ENCODE measurements around the gene TDRD6. TPM values are rescaled to one million over a fixed set of nuclear protein-coding genes. Genes with fewer than 3 reads are reported as not detected.

TDRD6 gene
- total RNA-seq, 1 experiment from 2014 or later, result 0.07 TPM

DNA sequence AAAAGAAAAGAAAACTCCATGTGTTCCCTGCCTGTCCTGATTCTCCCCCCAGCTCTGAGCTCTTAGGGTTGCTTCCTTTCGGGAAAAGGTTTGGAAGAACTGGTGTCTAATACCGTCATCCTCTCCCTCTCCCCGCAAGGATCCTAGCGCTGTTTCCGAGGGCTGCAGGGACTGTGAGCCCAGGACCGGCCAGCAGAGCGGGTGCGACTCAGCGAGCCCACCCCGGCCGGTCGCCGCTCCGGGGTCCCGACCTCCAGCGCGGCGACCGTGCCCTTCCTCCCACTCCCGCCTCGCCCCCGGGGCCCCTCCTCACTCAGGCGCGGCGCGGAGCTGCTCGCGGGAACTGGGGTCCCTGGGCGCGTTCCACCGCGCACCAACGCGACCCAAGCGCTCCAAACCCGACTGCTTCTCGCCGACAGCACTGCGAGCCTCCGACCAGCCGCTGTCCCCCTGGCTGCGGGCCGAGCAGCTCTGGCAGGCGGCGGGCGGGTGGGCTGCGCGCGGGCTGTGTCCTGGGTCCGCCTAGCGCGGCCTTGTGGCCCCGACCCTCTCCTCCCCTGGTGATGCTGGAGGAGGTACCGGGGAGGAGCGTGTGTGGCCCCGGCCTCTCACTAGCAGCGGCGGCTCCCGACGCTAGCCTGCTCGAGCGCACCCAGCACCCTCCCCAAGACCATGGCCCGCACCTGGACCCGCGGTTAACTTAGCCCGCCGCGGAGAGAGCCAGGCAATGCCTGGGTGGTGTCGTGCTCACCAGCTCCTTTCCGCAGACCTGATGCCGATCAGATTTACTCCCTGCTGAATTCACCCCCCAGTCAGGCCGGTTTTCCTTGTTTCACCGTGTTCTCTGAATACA is 47.4 kb downstream of the TDRD6 start, which contains the start of gene PLA2G7:
PLA2G7 (minus strand) TSS at position 509 of the 853 bp plus-strand sequence. CDS start 12,484 bp downstream, outside the sequence.
- Histone ChIP-seq H4K20me1 (ENCODE audit: low read length) (no peaks in the 10 kb centered on the region), H3K4me2 (ENCODE audit: low read length) (peak within 1 kb of the TSS; percentile 99), H3K4me1 (ENCODE audit: insufficient read depth, low read length) (peaks cover 40% of the 10 kb centered on the region), H3K9ac (ENCODE audit: low read length) (peak within 1 kb of the TSS; percentile 72), H3K4me3 (ENCODE audit: low read length) (peak within 1 kb of the TSS; percentile 87), H3K27me3 (ENCODE audit: low read length) (no peaks in the 10 kb centered on the region), H3K79me2 (ENCODE audit: low read length) (no peaks in the 10 kb centered on the region), H3K27ac (ENCODE audit: low read length) (peak within 1 kb of the TSS; percentile 59), H3K36me3 (ENCODE audit: low read depth, low read length) (no peaks in the 10 kb centered on the region), H3F3A (ENCODE audit: low read length, unreplicated experiment) (no peaks in the 10 kb centered on the region), H3K9me2 (replicated peaks; ENCODE audit: low read length) (no peaks in the 10 kb centered on the region), H2AFZ (ENCODE audit: low read length) (peak within 1 kb of the TSS; percentile 94), H3K9me3 (ENCODE audit: low read length) (no peaks in the 10 kb centered on the region)
- TF ChIP-seq EZH2phosphoT487 (IDR thresholded peaks at IDR 0.05; ENCODE audit: borderline replicate concordance, low read length) (no peak), EZH2 (IDR thresholded peaks at IDR 0.05; ENCODE audit: low read length, unreplicated experiment) (no peak)
- TF ChIP-seq, protein P1, sequence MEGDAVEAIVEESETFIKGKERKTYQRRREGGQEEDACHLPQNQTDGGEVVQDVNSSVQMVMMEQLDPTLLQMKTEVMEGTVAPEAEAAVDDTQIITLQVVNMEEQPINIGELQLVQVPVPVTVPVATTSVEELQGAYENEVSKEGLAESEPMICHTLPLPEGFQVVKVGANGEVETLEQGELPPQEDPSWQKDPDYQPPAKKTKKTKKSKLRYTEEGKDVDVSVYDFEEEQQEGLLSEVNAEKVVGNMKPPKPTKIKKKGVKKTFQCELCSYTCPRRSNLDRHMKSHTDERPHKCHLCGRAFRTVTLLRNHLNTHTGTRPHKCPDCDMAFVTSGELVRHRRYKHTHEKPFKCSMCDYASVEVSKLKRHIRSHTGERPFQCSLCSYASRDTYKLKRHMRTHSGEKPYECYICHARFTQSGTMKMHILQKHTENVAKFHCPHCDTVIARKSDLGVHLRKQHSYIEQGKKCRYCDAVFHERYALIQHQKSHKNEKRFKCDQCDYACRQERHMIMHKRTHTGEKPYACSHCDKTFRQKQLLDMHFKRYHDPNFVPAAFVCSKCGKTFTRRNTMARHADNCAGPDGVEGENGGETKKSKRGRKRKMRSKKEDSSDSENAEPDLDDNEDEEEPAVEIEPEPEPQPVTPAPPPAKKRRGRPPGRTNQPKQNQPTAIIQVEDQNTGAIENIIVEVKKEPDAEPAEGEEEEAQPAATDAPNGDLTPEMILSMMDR (conservative IDR thresholded peaks at IDR 0.05; ENCODE audit: low read depth, low read length), result no peak
- ATAC-seq, result peak; percentile 65
- no TSS peak for BruUV-seq (replicated peaks)
- DNase-seq, result peak; percentile 69
- intact Hi-C loops (cut with micrococcal nuclease), result loop anchor here (1.0 to 5.0 kb wide), 3 partner anchors 16 to 83 kb away; partner anchors contain the start of genes CYP39A1 and SLC25A27
- POLR2A ChIA-PET (ENCODE audit: unreplicated experiment), result interaction anchor here (0.5 kb wide), 1 partner anchor 58 kb away, joined by 3 read pairs; no protein-coding TSS in a partner anchor
- CTCF ChIA-PET, result interaction anchor here (0.6 kb wide), 1 partner anchor 44 kb away, joined by 6 read pairs; no protein-coding TSS in a partner anchor

DNA sequence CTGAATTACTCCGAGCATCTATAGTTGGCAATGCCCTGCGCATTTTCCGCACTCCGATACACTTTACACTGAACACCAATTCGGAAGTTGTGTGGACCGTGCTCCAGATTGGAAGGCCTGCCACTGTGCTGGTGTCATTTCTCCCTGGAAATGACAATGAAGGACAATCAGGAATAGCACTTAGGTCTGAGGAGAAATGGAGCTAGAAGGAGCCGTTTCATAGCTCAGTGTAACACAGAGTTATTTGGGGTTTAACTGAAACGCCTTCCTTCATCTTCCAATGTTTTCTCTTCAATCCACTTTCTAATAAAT is 48.0 kb downstream of the TDRD6 start:
- Histone ChIP-seq H3K79me2 (ENCODE audit: low read length) (no peaks in the 10 kb centered on the region), H4K20me1 (ENCODE audit: low read length) (no peaks in the 10 kb centered on the region), H3K4me1 (ENCODE audit: insufficient read depth, low read length) (peaks cover 40% of the 10 kb centered on the region), H3K27ac (ENCODE audit: low read length) (no peak overlapping the region), H3K27me3 (ENCODE audit: low read length) (no peaks in the 10 kb centered on the region), H3K9me2 (replicated peaks; ENCODE audit: low read length) (no peaks in the 10 kb centered on the region), H3F3A (ENCODE audit: low read length, unreplicated experiment) (no peaks in the 10 kb centered on the region), H3K9ac (ENCODE audit: low read length) (peak overlapping the region; percentile 72), H3K9me3 (ENCODE audit: low read length) (no peaks in the 10 kb centered on the region), H3K36me3 (ENCODE audit: low read depth, low read length) (no peaks in the 10 kb centered on the region), H3K4me2 (ENCODE audit: low read length) (peak overlapping the region; percentile 99), H2AFZ (ENCODE audit: low read length) (peak overlapping the region; percentile 94), H3K4me3 (ENCODE audit: low read length) (peak overlapping the region; percentile 87)
- BruUV-seq (replicated peaks), result no TSS peak
- DNase-seq (no peak), ATAC-seq (no peak; the same call in 1 of the 2 replicates)
- intact Hi-C loops (cut with micrococcal nuclease), result loop anchor here (2.0 kb wide), 1 partner anchor 17 kb away; no protein-coding TSS in a partner anchor
- CTCF ChIA-PET, result no interaction called here
- POLR2A ChIA-PET (ENCODE audit: unreplicated experiment), result interaction anchor here (0.6 kb wide), 1 partner anchor 51 kb away, joined by 3 read pairs; no protein-coding TSS in a partner anchor
- TF ChIP-seq, protein P1 (conservative IDR thresholded peaks at IDR 0.05; ENCODE audit: low read depth, low read length), result no peak

DNA sequence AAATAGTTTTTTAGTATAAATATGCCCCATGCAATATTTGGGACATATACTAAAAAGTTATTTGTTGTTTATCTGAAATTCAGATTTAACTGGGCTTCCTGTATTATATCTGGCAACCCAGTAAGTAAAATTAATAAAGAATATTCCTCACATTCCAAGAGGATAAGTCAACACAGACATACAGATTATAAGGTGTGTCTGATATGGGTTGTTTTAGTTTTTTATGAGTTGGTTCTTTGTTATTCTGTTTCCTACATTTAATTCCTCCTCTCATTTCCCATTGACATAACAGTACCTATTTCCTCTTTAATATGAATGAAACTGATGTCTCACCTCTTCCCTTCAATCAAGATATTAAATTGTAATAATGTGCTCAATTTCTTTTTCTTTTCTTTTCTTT is 49.2 kb downstream of the TDRD6 start:
- ATAC-seq (peak; percentile 8), DNase-seq (peak; percentile 29)
- no peaks in the 10 kb centered on the region for H3K79me2 ChIP-seq (ENCODE audit: low read length)
- no peaks in the 10 kb centered on the region for H3K9me3 ChIP-seq (ENCODE audit: low read length)
- no peak overlapping the region for H3K27ac ChIP-seq (ENCODE audit: low read length)
- H3K4me1 ChIP-seq (ENCODE audit: insufficient read depth, low read length), result peaks cover 40% of the 10 kb centered on the region
- H3K4me2 ChIP-seq (ENCODE audit: low read length), result no peak overlapping the region
- intact Hi-C loops (cut with micrococcal nuclease), result no loop called here
- BruUV-seq (replicated peaks), result no TSS peak
- no peak overlapping the region for H3K4me3 ChIP-seq (ENCODE audit: low read length)
- H4K20me1 ChIP-seq (ENCODE audit: low read length), result no peaks in the 10 kb centered on the region
- TF ChIP-seq EZH2 (IDR thresholded peaks at IDR 0.05; ENCODE audit: low read length, unreplicated experiment) (no peak), EZH2phosphoT487 (IDR thresholded peaks at IDR 0.05; ENCODE audit: borderline replicate concordance, low read length) (no peak)
- TF ChIP-seq, protein P1 (conservative IDR thresholded peaks at IDR 0.05; ENCODE audit: low read depth, low read length), result no peak
- no peaks in the 10 kb centered on the region for H3F3A ChIP-seq (ENCODE audit: low read length, unreplicated experiment)
- H3K27me3 ChIP-seq (ENCODE audit: low read length), result no peaks in the 10 kb centered on the region
- no peak overlapping the region for H2AFZ ChIP-seq (ENCODE audit: low read length)
- POLR2A ChIA-PET (ENCODE audit: unreplicated experiment), result no interaction called here
- no peak overlapping the region for H3K9ac ChIP-seq (ENCODE audit: low read length)
- CTCF ChIA-PET, result no interaction called here
- H3K36me3 ChIP-seq (ENCODE audit: low read depth, low read length), result no peaks in the 10 kb centered on the region
- no peaks in the 10 kb centered on the region; the same call in 1 of the 2 replicates for H3K9me2 ChIP-seq (replicated peaks; ENCODE audit: low read length)

Measured in PC-3 (cell line).